Fibroblast of peridontal ligament (primary cell): Measurements from ENCODE around the gene KCTD7.
"Not testable (repeated sequence)": the region's sequence is repeated elsewhere in the genome, so short reads cannot be mapped to it uniquely, and the experiment has no call there.

Experiments
- DNase-seq: peaks from one replicate; pipeline ENCODE4 v3.0.0-alpha.2; 2010; ENCODE audit errors: extremely low read depth

Gene KCTD7

DNA sequence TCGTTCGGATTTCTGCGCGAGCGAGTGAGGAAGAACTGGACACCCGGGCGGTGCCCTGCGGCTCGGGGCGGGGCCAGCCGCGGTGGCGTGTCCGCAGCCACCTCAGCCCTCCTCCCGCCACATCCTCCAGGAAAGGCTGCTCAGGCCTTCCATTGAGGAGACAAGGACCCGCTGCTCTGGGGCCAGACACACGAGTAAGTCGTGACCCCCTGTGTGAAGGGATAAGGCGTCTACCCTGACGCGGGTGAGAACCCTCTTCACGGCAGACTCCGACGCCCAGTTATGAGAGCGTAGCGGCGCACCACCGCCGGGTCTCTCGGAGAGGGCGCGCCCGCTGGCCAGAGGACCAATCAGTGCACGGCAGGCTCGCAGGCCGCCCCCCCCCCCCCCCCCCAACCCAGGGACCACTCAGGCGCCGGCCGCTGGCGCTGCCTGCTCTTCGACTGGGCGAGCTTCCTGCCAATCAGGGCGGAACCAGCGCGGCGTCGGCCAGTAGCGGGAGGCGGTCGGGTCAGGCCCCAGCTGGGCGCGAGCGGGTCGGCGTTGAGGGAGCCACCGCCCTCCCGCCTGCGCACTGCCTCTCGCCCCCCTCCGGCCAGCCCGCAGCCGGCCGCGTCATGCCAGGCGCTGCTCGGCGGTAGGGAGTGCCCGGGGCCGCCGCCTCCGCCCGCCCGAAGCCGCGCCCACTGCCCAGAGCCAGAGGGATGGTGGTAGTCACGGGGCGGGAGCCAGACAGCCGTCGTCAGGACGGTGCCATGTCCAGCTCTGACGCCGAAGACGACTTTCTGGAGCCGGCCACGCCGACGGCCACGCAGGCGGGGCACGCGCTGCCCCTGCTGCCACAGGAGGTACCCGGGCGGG, at the start of gene KCTD7:
TSS of gene KCTD7 (plus strand) at position 521 of the 861 bp plus-strand sequence. CDS start at position 705, 184 bp downstream.
- DNase-seq, result peak; percentile 96

DNA sequence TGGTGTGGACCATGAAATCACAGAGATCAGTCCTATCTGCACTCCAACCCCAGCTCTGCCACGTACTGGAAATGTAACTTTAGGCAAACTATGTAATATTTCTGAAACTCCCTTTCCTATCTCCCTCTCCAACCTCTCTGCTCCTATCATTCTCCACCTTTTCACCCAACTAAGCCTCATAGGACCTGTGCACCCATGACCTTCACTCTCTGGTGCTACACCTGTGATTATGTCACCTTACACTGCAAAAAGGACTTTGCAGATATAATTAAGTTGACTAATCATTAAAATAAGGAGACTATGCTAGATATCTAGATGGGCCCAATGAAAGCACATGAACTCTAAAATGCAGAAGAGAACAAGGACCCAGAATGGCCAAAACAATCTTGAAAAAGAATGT, 48.3 kb upstream of the KCTD7 start:
- DNase-seq, result not testable (repeated sequence)

DNA sequence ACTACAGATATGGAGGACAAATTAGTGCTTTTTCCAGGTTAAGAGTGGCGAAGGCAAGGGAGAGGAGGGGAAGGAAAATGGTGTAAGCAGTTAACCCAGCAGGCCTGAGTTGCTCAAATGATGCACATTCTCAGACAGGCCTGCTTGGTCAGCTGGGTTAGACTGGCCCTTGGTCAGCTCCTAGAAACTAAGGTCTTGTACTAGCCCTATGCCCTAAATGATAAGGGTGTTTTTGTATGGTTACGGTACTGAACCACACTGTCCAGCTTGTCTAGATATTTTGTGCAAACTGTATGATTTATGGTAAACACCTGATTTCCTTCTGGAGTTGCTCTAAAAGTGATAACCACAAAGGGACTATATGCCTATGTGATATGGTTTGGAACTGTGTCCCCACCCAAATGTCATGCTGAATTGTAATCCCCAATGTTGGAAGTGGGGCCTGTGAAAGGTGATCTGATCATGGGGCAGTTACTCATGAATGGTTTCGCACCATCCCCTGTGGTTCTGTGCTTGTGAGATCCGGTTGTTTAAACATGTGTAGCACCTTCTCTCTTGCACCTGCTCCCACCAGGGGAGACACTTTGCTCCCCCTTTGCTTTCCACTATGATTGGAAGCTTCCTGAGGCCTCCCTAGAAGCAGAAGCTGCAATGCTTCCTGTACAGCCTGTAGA, 45.7 kb upstream of the KCTD7 start:
- not testable (repeated sequence) for DNase-seq

DNA sequence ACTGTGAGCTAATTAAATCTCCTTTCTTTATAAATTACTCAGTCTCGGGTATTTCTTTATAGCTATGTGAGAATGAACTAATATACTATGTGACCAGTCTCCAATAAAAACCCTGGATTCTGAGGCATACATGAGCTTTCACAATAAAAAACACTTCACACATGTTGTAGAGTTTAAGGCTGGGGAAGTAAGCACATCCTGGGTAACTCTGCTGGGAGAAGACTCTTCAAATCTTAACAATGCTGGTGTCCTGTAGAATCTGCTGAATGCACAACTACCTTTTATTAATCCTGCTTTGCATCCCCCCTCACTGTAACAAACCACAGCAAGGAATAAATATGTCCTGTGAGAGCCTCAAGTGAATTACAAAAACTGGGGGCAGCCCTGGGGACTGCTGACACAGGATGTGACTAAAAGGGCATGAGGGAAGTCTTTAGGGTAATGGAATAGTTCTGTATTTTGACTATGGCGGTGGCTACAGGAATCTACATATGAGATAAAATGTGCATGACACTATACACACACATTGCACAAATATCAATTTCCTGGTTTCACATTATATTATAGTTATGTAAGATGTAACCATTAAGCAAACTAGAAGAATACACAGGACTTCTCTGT, 45.1 kb upstream of the KCTD7 start:
- DNase-seq, result no peak

DNA sequence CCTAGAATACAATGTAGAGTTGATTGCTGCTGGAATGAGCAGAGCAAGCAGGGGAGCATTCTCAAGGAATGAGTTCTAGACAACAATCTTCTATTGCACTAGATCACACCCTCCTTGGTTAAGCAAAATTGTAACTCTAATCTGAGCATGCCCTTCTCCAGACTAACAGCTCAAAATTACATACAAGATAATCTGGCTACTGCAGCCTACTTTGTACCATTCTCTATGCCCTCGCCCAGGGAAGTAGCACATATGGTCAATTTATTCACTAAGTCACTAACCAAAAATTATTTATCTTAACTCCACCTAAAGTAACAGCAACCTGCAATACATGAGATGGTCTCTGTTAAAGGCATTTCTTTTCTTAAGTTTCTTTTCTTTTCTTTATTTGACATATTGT, 42.5 kb upstream of the KCTD7 start:
- no peak for DNase-seq

DNA sequence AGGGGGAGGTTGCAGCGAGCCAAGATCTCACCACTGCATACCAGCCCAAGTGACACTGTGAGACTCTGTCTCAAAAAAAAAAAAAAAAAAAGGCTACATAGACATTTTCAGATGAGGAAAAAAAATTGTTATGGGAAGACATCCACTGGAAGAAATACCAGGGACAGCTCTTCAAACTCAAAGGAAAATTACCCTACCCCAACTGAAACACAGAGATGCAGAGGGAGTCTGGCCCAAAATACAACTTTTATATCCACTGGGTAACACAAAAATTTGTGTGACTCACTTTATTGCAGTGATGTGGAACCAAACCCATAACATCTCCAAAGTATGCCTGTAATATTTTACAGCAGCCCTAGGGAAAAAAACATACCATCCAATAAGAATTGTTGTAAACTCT, 40.5 kb upstream of the KCTD7 start:
- peak; percentile 73 for DNase-seq

DNA sequence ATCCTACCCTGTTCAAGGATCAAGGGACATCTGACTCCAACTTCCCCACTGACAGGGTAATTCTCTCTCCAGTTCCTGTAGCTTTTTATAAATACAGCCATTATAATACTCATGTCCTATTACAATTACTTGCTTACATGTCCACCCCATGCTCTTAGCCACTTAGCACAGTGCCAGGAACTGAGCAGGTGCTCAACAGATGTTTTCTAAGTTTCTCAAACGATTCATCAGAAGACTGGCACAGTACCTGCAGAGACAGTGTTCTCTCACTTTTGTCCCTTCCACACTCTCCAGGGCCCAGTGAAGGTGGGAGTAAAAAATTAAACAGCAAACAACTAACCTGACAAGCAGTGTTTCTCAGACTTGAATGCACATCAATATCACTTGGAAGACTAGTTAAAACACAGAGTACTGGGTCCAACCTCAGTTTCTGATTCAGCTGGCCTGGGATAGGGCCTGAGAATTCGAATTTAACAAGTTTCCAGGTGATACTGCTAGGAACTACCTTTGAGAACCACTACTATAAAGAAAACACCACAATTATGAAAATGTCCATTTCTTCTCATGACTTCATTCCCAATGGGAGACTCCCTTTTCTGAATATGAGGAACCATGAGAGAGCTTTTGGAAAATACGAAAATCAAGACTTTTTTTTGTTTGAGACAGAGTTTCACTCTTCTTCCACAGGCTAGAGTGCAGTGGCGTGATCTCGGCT, 39.7 kb upstream of the KCTD7 start:
- not testable (repeated sequence) for DNase-seq

DNA sequence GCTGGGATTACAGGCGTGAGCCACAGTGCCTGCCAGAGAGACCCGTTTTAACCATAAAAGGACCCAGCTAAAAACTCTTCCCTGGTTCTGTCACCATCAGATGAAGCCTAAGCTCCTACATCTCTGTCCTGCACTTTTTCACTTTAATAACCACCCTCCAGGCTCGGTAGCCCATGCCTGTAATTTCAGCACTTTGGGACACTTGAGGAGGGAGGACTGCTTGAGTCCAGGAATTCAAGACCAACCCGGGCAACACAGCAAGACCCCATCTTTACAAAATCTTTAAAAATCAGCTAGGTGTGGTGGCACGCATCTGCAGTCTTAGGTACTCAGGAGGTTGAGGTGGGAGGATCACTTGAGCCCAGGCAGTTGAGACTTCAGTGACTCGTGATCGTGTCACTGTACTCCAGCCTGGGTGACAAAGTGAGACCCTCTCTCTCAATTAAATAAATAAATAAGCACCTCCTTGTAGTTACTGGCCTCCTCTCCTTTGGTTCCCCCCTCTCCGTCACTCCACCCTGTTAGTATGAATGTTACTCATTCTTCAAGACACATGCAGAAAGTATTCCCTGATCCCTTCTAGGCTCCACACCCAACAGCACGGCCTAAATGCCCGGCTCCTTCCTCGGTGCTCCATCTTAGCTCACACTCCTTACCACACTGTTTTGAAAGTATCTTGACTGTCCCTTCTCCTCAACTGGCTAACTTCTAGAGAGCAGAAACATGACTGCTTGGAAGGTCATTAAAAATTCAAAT, 38.2 kb upstream of the KCTD7 start:
- peak; percentile 62 for DNase-seq

DNA sequence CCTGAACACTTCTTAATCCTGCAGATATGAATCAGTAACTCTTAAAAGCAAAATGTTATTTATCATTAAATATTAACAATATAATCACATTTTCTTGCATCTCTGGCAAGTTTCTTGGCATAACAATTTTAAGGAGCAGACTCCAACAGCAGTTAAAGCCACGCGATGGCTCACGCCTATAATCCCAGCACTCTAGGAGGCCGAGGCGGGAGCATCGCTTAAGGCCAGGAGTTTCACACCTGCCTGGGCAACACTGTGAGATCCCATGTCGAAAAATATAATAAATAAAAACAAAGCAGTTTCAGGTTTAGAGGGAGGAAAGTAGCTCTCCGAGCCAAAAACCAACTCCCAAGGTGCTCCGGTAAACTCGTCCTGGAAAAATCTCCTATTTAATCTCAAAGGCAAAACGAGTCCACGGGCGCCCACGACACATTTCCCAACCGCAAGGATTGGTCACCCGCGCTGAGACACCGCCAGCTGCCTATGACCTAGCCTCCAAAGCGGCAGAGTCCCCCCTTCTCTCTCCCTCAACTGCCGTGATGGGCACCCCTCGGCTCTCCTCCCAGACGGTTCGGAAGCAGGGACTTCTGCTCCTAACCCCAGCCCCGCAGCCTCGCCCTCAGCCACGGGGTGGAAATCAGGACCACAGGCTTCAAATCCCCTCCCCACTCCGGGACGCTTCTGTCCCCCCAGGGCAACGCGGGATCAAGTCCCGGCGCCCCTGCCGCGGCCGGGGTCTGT, 37.5 kb upstream of the KCTD7 start:
- DNase-seq, result not testable (repeated sequence)

DNA sequence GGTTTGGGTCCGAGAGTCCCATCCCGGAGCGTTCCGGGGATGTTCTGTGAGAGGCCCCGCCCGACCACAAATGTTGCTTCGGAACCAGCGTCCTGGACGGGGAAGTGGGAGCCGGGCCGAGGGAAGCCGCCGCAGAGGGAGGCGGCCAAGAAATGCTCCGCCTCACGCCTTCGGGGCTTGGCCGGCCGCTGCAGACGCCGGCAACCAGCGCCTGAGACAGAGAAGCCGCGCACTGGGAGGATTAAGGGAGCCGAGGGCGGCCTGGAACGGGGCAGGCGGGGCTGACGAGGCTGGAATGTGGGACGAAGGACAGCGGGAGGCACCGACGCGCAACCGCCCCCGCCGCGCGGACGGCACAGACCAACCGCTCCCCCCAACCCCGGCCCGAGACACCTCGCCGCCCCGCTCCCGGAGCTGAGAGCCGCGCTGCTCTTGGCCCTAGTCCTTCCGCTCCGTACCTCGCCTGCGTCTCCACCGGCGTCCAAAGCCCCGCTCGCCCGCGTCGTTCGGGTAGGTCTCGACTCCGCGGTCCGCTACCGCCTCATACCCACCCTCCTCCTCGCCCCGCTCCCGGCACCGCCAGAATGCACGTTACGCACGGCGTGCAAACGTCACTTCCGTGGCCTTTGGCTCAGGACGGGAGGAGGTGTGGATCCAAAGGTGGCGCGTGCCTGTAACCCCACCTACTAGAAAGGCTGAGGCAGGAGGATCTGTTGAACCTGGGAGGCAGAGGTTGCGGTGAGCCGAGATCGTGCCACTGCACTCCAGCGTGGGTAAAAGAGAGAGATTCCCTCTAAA, 36.7 kb upstream of the KCTD7 start:
- DNase-seq, result peak; percentile 85

DNA sequence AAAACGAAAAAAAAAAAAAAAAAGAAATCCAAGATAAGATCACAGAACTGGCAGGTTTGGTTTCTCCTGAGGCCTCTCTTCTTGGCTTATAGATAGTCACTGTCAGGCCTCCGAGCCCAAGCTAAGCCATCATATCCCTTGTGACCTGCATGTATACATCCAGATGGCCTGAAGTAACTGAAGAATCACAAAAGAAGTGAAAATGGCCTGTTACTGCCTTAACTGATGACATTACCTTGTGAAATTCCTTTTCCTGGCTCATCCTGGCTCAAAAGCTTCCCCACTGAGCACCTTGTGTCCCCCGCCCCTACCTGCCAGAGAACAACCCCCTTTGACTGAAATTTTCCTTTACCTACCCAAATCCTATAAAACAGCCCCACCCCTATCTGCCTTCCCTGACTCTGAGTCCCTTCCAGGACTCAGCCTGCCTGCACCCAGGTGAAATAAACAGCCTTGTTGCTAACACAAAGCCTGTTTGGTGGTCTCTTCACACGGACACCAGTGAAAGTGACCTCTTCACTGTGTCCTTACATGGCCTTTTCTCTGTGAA, 36.0 kb upstream of the KCTD7 start:
- DNase-seq, result not testable (repeated sequence)

DNA sequence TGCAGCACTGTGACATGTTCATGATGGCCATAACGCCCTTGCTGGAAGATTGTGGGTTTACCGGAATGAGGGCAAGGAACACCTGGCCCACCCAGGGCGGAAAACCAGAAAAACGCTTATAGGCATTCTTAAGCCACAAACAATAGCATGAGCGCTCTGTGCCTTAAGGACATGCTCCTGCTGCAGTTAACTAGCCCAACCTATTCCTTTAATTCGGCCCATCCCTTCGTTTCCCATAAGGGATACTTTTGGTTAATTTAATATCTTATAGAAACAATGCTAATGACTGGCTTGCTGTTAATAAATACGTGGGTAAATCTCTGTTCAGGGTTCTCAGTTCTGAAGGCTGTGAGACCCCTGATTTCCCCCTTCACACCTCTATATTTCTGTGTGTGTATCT, 34.6 kb upstream of the KCTD7 start:
- DNase-seq, result not testable (repeated sequence)

DNA sequence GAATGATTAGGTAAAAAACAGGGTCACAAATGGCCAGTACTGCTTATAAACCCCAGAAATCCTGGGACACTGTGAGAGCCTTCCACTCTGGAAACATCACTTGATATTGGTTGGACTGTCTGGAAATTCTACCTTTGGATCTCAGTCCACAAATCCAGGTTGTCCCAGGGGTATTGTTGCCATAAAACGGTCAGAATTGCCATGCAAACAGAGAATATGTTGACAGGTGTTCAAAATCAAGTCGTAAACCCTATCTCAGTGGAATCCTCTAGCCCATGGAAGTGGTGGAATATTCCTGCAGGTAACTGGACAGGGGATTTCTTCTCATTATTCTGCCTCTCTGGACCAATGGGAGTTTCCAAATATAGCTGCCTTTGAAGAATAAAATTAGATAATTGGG, 31.2 kb upstream of the KCTD7 start:
- no peak for DNase-seq

DNA sequence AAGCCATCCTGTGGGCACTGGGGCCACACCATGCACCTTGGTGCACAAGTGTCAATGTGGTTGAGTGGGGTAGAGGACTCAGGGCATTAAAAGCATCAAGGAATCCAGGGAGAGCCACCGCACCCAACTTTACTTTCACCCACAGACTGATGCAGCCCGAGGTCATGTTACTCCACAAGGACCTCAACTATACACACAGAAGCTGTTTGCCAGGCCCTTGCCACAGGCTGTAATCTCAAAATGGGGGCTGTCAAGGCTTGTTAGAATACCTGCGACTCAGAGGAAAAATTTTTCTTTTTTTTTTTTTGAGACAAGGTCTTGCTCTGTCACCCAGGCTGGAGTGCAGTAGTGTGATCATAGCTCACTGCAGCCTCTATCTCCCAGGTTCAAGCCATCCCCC, 26.5 kb upstream of the KCTD7 start:
- no peak for DNase-seq

DNA sequence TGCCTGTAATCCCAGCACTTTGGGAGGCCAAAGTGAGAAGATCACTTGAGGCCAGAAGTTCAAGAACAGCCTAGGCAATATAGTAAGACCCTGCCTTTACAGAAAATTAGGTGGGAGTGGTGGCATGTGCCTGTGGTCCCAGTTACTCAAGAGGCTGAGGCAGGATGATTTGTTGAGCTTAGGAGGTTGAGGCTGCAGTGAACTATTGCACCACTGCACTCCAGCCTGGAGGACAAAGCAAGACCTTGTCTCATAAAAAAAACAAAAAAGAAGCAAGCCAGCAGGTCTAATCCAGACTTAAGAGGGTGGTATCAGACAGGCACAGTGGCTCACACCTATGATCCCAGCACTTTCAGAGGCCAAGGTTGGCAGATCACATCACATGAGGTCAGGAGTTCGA, 24.5 kb upstream of the KCTD7 start:
- DNase-seq, result no peak

DNA sequence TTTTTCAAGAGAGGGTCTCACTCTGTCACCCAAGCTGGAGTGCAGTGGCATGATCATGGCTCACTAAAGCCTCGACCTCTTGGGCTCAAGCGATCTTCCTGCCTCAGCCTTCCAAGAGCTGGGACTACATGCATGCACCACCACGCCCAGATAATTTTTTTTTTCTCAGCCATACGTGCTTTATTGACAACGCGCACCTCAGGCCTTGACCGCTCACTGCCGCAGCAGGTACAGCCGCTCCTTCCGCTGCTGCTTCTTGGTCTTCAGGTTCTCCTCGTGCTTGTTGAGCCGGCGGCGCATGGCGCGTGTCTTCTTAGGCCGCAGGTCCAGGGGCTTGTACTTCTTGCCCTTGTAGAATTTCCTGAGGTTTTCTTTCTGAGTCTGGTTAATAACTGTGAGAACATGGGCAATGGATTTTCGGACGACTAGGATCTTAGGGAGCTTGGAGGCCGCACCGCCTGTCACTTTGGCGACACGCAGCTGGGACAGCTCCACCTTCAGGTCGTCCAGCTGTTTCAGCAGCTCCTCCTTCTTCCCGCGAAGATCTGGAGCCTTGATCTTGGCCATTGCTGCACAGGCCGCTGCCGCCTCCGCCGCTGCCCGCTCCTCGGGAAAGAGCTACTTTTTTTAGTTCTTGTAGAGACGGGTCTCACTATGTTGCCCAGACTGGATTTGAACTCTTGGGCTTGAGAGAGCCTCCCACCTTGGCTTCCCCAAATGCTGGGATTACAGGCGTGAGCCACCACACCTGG, 22.0 kb upstream of the KCTD7 start:
- DNase-seq, result not testable (repeated sequence)

DNA sequence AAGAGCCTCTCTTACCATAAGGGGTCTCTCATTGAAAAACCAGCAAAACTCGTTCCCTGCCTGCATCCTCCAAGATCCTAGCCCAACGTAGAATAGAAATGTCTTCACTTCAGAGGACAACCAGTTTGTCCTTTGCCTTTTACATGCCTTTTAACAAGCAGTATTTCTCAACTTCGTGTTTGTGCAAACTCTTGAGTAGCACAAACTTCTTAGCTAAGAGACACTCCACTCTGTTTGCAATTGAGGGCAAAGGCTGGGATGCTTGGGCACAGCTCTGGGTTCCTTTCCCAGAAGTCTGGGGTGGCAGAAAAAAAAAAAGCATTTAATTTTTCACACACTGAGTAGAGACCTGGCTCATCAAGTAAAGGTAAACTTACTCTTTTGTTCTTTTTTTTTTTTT, 19.5 kb upstream of the KCTD7 start:
- no peak for DNase-seq

DNA sequence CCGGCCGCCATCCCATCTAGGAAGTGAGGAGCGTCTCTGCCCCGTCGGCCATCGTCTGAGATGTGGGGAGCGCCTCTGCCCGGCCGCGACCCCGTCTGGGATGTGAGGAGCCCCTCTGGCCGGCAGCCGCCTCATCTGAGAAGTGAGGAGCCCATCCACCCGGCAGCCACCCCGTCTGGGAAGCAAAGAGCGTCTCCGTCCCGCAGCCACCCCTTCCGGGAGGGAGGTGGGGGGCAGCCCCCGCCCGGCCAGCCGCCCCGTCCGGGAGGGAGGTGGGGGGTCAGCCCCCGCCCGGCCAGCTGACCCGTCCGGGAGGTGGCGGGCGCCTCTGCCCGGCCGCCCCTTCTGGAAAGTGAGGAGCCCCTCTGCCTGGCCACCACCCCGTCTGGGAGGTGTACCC, 14.1 kb upstream of the KCTD7 start:
- DNase-seq, result not testable (repeated sequence)

DNA sequence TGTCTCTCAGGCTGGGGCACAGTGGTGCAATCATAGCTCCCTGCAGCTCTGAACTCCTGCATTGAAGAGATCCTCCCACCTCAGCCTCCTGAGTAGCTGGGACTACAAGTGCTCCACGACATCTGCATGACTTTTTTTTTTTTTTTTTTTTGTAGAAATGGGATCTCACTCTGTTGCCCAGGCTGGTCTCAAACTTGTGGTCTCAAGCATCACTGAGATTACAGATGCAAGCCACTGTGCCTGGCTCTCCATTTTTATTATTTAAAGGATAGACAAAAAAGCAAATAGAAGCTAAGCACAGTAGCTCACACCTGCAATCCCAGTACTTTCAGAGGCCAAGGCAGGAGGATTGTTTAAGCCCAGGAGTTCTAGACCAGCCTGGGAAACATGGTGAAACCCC, 13.0 kb upstream of the KCTD7 start:
- no peak for DNase-seq
